GM18519 (cell line): ENCODE results near the gene ALOX15.
"Not testable (repeated sequence)": the region's sequence is repeated elsewhere in the genome, so short reads cannot be mapped to it uniquely, and the experiment has no call there.

Experiments
- ATAC-seq: cut with Tn5 transposase; IDR thresholded peaks from one replicate; pipeline ENCODE4 v1.9.1; 2021; ENCODE audit warnings: mild to moderate bottlenecking, moderate library complexity; ENCODE audit not compliant: unreplicated experiment, low FRiP score

The ALOX15 gene, protein sequence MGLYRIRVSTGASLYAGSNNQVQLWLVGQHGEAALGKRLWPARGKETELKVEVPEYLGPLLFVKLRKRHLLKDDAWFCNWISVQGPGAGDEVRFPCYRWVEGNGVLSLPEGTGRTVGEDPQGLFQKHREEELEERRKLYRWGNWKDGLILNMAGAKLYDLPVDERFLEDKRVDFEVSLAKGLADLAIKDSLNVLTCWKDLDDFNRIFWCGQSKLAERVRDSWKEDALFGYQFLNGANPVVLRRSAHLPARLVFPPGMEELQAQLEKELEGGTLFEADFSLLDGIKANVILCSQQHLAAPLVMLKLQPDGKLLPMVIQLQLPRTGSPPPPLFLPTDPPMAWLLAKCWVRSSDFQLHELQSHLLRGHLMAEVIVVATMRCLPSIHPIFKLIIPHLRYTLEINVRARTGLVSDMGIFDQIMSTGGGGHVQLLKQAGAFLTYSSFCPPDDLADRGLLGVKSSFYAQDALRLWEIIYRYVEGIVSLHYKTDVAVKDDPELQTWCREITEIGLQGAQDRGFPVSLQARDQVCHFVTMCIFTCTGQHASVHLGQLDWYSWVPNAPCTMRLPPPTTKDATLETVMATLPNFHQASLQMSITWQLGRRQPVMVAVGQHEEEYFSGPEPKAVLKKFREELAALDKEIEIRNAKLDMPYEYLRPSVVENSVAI

DNA sequence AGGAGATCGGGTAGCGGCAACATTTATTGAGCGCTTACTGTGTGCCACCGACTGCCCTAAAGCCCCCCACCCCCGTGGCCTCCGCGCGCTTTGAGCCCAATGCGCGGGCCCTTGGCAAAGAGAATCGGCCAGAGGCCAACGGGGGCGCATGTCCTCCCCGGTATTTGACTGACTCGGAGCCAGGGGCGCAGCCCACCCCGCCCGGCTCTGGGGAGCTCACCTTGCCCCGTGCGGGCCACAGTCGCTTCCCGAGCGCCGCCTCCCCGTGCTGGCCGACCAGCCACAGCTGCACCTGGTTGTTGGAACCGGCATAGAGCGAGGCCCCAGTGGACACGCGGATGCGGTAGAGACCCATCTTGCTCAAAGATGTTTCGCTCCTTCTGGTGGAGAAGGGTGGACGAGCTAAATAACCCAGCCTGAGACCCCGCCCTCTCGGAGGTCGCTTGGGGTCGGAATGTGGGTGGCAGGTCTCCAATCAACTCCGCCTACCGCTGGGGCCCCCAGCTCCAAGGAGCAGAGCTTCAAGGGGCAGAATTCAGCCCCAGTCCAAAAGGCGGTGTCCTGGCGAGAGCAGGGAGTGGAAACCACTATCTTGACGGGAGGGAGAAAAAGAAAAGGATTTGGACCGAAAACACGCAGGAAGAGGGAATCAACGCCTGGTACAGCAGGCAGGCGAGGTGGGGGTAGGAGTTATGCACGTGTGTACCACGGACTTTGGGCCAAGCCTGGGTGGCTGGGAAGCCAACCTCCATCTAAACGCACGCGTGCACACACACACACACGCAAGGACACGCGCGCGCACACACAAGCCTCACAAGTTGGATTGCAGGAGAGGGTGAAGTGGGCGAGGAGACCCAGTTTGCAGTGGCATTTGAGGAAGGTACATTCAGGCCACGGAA is at the start of gene ALOX15:
Gene ALOX15 (minus strand): TSS at position 382 of the 899 bp plus-strand sequence. CDS start 27 bp downstream, at position 355.
- no peak for ATAC-seq

DNA sequence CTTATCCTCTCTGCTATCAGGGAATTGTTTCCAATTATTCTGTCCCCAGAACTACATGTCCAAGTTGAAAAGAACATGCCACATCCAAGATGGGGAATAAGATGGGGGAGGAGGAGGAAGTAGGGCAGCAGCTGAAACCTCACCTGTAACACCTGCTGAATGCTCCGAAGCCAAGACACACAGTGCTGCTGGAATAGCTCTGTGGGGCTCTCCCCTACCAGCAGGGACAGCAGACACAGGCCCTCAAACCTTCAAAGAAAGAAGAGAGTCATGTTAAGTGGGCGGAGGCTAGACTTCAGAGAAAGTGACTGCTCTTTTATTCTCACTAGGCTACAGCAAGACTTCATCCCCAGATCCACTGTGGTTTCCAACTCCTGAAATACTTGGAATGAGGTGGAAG is 49.3 kb upstream of the ALOX15 start:
- no peak for ATAC-seq

DNA sequence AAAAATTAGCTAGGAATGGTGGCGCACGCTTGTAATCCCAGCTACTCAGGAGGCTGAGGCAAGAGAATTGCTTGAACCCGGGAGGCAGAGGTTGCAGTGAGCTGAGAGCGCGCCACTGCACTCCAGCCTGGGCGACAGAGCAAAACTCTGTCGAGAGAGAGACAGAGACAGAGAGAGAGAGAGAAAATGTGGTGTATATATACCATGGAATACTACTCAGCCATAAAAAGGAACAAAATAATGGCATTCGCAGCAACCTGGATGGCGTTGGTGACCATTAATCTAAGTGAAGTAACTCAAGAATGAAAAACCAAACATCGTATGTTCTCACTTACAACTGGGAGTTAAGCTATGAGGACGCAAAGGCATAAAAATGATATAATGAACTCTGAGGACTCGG is 48.4 kb upstream of the ALOX15 start:
- not testable (repeated sequence) for ATAC-seq

DNA sequence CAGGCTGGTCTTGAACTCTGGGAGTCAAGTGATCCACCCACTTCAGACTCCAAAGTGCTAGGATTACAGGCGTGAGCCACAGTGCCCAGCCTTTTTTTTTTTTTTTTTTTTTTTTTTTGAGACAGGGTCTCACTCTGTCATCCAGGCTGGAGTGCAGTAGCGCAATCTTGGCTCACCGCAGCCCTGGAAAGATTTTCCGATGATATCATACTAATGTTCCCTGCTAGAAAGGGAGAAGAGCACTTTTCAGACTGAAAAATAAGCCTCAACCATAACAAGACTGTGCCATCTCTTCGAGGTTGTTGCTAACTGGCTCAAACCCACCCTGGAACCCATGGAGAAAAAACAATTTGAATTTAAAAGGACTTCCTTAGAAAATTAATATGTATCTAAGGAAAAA is 42.3 kb upstream of the ALOX15 start:
- ATAC-seq, result not testable (repeated sequence)

DNA sequence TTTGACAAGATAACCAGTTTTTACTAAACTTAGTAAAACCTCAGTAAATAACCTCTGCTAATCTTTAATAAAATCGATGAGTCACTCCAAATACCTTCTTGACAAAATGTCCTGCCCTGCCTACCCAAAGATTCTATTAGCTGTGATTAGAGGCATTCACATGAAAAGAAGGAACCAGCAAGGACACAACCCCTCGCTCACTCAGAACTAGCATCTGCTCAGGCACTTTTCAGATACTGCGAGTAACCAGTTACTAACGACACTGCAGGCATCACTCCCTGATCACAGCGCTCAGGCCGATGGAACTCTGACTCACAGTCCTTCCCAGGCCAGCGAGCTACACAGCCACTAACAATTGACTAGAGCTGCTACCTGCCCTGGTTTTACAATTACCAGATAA is 38.2 kb upstream of the ALOX15 start:
- no peak for ATAC-seq

DNA sequence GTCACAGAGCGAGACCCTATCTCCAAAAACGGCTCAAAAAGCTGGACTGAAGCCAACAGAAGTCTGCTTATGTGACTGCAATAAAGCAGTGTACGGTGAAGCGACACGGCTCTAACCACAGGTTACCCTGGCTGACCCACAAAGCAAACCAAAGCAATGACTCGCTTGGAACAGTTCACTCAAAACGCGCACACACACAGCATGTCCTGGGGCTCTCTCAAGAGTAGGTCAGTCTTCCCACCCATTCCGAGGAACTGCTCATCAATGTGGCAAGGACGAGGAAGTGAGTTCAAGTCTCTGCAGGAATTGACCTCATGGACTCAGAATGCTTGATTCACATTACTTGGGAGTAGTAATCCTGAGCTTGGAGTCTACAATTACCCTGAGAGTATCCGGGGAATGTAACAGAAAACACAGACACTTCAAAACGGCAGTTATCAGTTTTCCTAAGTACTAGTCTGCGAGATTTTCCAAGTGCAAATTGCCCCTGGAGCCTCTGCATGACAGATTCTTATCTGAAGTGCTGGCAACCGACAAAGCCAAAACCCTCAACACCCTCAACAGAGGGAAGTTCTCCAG is 37.1 kb upstream of the ALOX15 start:
- no peak for ATAC-seq

DNA sequence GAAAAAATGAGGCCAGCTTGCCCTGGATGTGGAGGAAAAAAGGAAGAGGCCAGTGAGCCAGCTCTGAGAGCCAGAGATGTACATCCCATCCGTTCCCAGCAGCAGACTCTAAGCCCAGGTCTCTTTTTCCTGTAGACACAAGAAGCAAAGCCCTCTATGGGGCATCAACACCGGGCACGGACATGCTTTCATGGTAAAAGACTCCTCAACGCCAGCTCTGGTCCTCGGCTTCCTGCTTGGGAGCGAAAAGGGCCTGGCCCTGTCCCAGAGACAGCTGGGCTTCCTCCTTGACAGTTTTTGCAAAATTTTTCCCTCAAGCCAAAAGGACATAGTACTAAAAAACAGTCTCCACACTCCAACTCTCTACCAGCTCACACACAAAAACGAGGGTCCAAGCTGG is 35.3 kb upstream of the ALOX15 start:
- no peak for ATAC-seq

DNA sequence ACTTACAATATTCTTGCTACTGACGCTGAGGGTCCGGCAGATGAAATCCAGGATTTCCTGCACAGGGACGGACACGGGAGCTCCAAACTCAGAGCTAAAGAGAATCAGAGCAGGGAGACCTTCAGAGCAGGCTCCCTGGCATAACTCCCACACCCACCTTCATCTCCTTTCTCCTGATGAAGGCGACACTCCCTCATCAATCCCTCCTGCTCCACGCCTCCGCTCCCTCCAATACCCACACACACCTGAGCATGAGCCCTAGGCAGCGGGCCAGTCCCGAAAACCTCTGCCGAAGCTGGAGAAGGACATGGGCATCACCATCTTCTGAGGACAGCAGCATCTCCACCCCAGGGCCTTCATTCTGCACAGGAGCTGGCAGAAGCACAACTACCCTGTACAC is 34.3 kb upstream of the ALOX15 start:
- no peak for ATAC-seq

DNA sequence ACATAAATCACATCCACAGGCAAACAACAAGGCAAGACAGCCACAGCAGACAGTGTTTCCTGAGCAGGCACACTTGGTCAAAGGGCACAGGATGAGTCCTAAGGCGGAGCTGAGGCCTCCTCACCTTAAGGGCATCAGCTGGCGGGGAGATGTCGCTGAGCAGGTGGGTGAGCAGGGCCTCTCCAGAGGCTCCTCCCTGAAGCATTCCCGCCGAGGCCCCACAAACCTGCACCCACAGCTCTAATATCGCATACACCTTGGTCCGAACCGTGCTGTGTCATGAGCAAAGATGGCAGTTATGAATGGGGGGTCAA is 33.2 kb upstream of the ALOX15 start:
- ATAC-seq, result no peak

DNA sequence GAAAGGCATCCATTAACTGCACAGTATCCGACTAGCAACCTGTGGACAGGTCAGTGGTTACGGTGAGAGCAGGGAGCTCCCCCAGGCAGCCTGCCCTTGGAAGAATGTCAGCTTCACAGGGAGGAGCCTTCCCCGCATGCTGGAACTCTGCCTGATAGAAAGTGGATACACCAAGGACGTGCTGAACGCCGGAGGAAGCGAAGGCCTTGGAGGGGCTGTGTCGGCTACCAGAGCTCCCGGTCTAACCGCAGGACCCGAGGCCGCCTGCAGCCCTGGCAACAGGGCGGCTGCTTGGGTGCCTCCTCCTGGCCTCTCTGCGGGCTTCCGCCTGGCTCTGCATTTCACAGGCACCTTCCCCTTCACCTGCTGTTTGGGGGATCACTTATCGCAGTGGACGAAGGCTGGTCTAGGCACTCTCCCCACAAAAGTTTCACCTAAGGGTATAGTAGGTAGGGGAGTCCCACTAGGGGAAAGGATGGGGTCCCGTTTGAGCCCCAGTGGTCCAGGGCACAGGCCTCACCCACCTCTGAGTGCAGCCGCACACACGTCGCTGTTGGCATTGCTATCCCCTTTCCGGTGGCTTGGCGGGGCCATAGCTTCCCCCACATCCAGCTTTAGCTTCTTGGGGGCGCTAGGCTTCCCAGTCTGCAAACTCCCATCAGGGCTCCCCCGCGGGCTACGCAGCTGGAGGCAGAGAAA is 32.7 kb upstream of the ALOX15 start:
- no peak for ATAC-seq

DNA sequence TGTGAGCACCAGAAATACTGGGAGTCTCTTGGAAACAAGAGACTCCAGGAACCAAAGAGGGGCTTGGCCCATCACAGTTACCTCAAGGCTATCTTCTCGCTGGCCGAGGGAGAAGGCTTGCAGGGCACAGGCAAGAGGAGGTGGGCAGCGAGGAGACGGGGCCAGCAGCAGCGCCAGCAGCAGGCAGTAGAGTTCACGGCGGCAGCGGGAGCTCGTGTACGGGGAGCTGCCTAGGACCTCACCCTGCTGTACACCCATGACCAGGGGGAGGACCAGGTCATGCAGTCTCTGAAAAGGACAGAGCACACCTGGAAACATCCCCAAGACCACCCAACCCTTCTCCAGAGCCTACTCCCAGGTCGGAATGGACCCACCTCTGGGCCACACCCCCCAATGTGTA is 31.7 kb upstream of the ALOX15 start:
- no peak for ATAC-seq

DNA sequence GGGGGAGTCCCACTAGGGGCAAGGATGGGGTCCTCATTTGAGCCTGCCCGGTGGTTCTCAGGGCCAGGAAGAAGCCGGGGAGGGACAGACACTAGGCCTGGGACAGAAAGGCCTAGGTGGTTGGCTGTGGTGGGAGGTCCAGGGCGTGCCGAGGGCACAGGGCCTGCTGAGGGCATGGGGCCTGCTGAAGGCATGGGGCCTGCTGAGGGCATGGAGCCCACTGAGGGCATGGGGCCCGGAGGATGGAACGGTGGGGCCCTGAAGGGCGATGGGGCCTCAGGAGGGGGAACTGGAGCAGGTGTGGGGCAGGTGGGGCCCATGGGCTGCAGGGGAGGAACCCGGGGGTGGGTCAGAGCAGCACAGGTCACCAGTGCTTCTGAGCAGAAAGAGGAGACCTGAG is 31.3 kb upstream of the ALOX15 start:
- ATAC-seq, result no peak

DNA sequence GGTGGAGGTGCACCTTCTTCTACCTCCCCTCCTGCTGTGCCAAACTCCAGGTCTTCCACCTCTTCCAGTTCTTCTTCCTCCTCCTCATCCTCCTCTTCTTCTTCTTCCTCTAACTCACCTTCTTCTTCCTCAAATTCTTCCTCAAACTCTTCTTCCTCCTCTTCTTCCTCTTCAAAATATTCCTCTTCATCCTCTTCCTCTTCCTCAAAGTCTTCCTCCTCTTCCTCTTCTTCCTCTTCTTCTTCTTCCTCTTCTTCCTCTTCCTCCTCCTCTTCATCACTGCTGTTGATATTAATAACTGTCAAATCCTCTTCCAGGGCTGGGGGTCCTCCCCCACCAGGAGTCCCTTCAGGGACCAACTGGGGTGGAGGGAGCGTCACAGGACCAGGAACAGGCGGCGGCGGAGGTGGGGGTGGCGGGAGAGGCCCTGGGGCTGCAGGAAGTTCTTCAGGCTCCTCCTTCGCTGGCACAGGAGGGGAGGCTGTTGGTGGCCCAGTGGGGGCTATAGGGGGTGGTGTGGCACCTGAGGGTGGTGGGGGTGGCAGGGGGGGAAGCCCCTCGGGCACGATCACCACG is 30.7 kb upstream of the ALOX15 start:
- no peak for ATAC-seq

DNA sequence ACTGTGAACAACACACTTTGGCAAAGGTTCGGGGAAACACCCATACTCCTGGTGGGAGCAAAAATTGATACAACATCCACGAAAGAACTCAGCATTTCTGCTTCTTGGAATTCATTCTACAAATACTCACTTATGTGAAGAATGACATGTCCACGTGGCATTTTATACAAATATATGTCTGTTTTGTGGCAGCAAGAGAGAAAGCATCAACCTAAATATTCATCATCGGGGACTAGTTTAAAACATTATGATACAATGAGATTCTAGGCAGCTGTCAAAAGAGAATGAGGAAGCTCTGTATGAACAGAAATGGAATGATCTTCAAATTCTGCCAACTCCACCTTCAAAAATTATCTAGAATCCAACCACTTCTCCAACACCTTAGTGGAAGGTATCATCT is 25.7 kb upstream of the ALOX15 start:
- no peak for ATAC-seq

DNA sequence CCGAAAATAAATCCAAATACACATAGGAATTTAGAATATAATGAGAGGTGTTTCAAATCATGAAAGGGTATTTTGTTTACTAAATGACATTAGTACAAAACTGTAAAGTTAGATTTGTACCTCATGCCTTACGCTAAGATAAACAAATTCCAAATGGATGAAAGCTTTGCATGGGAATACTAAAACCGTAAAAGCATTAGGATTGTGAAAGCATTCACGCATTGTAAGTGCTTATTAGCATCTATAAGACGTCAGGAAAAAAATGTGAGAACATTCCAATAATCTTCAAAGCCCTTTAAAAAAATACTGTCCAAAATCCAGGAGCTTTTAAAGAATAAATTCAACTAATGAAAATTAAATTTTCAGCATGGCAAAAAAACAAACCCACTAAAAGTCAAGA is 24.8 kb upstream of the ALOX15 start:
- no peak for ATAC-seq

DNA sequence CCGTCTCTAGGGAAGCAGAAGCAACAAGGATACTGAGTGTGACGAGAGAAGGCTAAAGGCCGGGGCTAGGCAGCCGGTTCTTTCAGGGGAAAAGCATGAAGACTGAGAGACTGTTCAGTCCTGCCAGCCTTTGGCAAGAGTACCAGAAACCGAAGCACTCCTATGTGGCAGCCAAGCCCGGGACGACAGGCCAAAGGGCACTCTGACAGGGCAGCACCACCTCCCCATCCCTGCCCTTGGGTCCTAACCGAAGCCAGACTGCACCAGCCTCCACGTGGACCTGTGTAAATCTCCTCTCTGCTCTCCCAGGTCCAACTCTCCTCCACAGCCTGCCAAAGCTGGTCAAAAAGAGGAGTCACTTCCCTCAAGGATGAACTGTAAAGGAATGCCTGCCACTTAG is 23.5 kb upstream of the ALOX15 start:
- ATAC-seq, result no peak

DNA sequence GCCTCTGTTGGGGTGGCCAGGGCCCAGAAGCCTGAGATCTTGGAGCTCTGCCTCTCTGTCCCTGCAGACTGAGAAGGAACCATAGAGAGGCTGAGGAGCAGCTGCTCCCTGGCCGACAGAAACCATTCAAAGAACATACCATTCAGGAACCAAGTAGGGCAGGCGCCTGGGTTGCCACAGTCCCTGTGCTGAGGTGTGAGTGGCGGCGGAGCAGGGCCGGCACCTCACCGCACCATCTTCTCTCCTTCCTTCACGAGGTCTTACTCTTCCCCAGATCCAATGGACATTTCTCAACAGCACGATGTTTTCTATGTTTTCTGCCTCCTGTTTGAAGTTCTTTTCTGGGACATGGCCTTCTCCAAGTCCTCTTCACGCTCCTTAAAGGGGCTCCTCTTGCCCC is 22.8 kb upstream of the ALOX15 start:
- ATAC-seq, result no peak

DNA sequence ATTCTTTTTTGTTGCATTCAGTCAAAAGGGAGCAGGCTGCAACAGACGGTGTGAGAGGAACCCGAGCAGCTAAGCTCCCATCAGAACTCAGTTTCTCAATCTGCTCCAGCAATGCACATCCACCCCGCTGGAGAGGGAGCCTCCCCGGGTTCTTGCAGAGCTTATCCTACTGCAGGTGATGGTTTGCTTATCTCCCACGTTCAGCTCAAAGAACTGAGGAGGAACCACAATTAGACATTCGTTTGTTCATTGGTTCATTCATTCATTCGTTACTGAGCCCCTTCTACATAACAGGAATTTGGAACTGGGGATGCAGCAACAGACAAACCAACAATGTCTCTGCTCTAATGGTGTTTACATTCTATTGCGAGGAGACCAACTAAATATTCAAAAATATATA is 22.2 kb upstream of the ALOX15 start:
- no peak for ATAC-seq

DNA sequence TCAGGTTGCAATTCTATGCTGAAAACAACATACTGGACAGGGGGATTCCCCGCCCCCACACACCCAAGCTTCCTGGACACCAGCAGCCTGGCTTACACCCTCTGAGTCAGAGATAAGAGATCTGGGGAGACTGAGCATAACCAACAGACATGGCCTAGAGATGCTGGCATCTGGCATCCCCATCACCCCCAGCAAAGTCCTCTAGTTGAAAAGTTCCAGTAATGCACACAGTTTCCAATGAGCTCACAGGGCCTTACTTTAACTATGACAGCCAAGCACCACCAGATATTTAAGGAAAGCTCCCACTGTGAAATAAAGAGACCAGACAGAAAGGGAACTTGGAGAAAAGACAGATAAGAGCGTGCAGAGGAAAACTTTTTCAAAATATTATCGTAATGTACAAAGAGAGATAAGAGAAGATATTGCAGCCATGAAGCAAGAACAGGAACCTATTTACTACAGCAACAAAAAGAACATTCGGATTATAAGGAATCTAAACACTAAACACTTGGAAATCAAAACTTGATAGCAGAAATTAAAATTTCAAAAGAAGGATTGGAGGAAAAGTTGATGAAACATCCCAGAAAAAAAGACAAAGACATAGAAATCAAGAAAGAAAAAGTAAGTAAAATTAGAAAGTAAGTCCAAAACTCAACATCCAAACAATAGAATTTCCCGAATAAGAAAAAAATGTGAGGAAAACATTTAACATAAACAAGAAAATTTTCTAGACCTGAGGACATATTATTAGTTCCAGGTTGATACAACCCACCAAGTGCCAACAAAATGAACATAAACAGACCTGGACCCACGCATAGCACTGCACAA is 17.2 kb upstream of the ALOX15 start:
- no peak for ATAC-seq
